GM18507 (cell line): ENCODE measurements around the gene ELF5.

Experiments
- DNase-seq: peaks from one replicate; pipeline ENCODE4 v3.0.0; 2011; ENCODE audit warnings: low read depth; ENCODE audit not compliant: insufficient read length; ENCODE audit errors: extremely low spot score
- FAIRE-seq: peaks from 2 replicates; lab custom pipeline; 2011; peaks lifted over from hg19 to GRCh38; lab: Jason Lieb, UNC

Gene ELF5

GRCh38 chr11:34524696-34525095 is 11.1 kb upstream of the ELF5 start:
- DNase-seq (no peak), FAIRE-seq (no peak)

GRCh38 chr11:34523053-34523452 is 9.5 kb upstream of the ELF5 start:
- DNase-seq, result no peak
- no peak for FAIRE-seq

GRCh38 chr11:34522188-34522587 is 8.6 kb upstream of the ELF5 start:
- DNase-seq (no peak), FAIRE-seq (no peak)

GRCh38 chr11:34521265-34521664 is 7.7 kb upstream of the ELF5 start:
- FAIRE-seq (no peak), DNase-seq (no peak)

- DNase-seq (no peak), FAIRE-seq (no peak)
Observed at GRCh38 chr11:34519595-34520235, 6.1 kb upstream of the ELF5 start.

GRCh38 chr11:34516247-34517040 is 2.9 kb upstream of the ELF5 start:
- no peak for DNase-seq
- FAIRE-seq, result no peak

GRCh38 chr11:34514597-34514996 is 1.0 kb upstream of the ELF5 start:
- no peak for FAIRE-seq
- no peak for DNase-seq

GRCh38 chr11:34512840-34513681 is 533 bp downstream of the ELF5 start:
- FAIRE-seq, result peak; percentile 73
- peak; percentile 44 for DNase-seq

GRCh38 chr11:34510673-34511072 is 2.9 kb downstream of the ELF5 start:
- no peak for FAIRE-seq
- DNase-seq, result no peak

- FAIRE-seq (no peak), DNase-seq (no peak)
Observed at GRCh38 chr11:34510218-34510617, 3.4 kb downstream of the ELF5 start.

GRCh38 chr11:34509336-34509876 is 4.2 kb downstream of the ELF5 start:
- no peak for DNase-seq
- no peak for FAIRE-seq

GRCh38 chr11:34508524-34508923 is 5.1 kb downstream of the ELF5 start:
- no peak for FAIRE-seq

GRCh38 chr11:34507610-34508009 is 6.0 kb downstream of the ELF5 start:
- no peak for FAIRE-seq
- DNase-seq, result no peak

More at GRCh38 chr11:34508524-34508923, 5.1 kb downstream of the ELF5 start:
- DNase-seq, result no peak

GRCh38 chr11:34507156-34507555 is 6.4 kb downstream of the ELF5 start:
- FAIRE-seq, result no peak
- DNase-seq, result no peak

- FAIRE-seq, result no peak
Observed at GRCh38 chr11:34505874-34506273, 7.7 kb downstream of the ELF5 start.

GRCh38 chr11:34502949-34503348 is 10.6 kb downstream of the ELF5 start:
- FAIRE-seq, result no peak
- no peak for DNase-seq

More at GRCh38 chr11:34505874-34506273, 7.7 kb downstream of the ELF5 start:
- no peak for DNase-seq

GRCh38 chr11:34501949-34502348 is 11.6 kb downstream of the ELF5 start:
- no peak for DNase-seq
- FAIRE-seq, result no peak

GRCh38 chr11:34501500-34501899 is 12.1 kb downstream of the ELF5 start:
- FAIRE-seq, result no peak
- no peak for DNase-seq

- no peak for DNase-seq
- FAIRE-seq, result no peak
Observed at GRCh38 chr11:34499719-34500500, 13.7 kb downstream of the ELF5 start.
